Activated naive CD4-positive, alpha-beta T cell treated with Interleukin-2 at 50 U/mL for 16 hours (primary cell): ENCODE results near the gene CSTPP1.

Experiments used
- DNase-seq: peaks from one replicate; pipeline ENCODE4 v3.0.0-alpha.2; 2020

CSTPP1 gene

DNA sequence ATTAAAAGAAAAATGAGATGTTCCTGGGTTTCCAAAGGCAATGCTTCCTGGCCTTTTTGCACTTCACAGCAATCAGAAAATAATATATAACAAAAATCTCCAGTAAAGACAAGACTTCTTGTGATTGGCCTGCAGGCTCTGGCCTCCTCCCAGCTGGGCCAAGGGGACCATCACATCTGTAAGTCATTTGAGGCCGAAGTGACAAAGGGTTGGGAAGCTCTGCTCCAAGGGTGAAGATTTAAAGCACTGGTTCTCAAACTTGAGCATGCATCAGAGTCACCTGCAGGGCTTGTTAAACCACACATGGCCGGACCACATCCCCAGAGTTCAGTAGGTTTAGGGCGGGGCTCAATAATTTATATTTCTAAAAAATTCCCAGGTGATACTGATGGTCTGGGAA lies 208.0 kb downstream of the CSTPP1 start:
- DNase-seq = no peak

DNA sequence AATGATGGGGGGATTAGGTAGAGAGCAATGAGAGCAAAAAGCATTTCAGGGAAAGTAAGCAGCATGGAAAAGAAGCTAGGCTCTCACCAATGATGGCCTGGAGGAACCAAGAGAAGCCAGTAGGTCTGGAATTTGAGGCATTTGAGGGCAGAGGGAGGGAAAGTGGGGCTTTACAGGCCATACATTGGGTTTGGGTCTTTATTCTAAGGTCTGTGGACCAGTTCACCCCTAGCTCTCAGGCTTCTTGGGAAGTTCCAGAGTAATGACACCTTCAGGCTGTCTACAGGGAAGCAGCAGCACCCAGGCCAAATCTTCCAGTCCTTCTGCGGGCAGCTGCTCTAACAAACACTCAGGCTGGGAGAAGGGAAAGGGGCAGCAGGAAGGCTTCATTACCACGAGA lies 210.7 kb downstream of the CSTPP1 start:
- DNase-seq = no peak

DNA sequence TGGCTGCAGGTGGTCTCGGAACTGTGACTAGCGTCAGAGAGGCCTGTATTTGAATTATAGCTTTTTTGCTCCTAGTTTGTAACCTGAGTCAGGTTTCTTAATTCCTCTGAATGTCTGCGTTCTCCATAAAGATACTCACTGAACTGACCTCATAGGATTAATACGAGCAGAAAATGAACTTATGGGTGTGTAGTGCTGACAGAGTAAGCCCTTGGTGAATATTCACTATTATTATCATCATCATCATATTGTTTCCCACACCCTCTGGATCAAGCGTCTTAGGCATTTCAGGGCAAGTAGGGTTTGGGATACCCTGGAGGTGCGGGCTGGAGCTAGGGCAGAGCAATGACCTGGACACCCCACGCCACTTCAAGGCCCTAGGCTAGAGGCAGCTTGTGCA lies 211.1 kb downstream of the CSTPP1 start:
- DNase-seq = no peak

DNA sequence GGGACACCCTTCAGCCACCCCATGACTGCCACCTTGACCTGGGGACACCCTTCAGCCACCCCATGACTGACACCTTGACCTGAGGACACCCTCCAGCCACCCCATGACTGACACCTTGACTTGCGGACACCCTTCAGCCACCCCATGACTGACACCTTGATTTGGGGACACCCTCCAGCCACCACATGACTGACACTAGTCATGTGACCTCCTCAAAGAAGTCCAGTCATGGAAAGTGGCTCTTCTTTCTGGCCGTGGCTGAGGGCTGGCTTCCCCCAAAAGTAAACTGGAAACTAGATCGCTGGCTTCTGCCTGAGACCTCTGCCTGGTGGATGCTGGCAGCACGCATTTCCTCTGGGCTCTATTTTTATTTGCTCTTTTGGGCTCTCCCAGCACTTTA lies 211.7 kb downstream of the CSTPP1 start:
- no peak for DNase-seq

DNA sequence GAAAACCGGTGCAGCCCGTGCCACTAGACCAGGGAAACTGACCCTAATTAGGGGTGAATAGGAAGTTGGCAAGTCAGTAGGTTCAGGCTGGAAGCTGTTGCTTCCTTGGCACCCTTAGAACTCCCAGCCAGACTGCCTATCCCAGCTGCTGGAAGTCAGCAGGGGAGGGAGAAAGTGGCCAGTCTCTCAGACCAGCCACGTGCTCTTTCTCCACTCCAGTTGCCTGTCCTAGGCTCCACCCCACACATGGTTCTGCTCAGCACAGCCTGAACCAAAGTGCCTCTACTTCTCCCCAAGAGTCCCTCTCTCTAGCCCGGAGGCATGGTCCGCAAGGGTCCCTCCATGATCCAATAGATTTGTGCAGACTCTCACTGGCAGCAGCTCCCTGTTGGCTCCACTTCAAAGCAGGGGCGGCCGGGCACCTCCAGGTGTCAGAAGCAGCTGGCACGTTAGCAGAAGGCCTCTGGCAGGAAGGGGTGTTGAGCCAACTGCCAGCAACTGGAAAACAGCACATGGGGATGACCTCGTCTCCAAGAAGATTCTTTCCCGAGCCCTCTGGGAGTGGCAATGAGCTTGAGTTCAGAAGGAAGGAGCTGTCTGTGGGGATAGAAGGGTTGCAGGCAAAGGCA lies 212.5 kb downstream of the CSTPP1 start:
- DNase-seq = no peak

DNA sequence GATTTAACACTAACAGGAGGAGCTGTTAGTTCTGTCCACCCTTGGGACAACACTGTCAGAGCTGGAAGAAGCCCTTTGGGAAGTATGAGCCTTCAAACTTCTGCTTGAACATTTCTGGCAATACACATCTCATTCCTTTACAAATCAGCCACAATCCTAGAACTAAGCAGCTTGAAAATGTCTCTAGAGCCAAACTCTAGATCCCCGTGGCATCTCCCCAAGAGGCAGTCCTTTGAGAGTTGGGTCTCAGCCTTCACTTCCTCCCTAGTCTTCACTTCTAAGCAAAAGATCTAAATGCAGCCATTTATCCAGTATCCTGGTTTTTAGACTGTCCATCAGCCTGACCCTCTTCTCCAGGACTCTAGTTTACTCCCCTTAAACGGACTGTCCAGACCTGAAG lies 213.2 kb downstream of the CSTPP1 start:
- DNase-seq = no peak

DNA sequence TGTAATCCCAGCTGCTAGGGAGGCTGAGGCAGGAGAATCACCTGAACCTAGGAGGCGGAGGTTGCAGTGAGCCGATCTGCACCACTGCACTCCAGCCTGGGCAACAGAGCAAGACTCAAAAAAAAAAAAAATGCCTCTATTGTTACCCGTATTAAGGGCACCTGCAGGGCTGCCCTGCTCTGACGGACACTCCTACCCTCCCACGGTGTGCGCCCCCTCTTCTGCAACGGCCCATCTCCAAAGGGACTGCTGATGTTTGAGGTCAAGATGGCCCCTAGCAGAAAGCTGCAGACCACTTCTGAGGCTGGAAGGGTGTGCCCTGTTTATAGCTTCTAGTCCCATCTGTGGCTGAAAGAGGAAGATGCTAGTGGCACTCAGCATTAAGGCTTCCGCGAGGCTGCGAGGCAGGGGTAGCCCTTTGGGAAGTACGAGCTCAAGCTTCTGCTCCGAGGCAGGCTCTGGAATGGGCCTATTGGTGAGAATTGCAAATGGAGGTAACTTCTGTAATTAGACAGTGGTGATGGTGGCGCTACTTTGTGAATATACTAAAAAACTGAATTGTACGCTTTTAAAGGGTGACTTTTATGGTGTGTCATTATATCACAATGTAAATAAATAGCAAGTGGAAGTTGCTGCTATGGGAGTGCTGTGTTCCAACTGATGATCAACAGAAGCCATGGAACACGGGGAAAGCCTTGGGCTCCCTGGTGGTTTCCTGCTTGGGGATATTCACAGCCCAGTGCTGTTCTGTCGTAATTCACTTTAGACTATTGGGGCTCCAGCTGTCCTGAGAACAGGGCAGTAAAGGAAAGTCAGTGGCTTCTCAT lies 215.8 kb downstream of the CSTPP1 start:
- no peak for DNase-seq

DNA sequence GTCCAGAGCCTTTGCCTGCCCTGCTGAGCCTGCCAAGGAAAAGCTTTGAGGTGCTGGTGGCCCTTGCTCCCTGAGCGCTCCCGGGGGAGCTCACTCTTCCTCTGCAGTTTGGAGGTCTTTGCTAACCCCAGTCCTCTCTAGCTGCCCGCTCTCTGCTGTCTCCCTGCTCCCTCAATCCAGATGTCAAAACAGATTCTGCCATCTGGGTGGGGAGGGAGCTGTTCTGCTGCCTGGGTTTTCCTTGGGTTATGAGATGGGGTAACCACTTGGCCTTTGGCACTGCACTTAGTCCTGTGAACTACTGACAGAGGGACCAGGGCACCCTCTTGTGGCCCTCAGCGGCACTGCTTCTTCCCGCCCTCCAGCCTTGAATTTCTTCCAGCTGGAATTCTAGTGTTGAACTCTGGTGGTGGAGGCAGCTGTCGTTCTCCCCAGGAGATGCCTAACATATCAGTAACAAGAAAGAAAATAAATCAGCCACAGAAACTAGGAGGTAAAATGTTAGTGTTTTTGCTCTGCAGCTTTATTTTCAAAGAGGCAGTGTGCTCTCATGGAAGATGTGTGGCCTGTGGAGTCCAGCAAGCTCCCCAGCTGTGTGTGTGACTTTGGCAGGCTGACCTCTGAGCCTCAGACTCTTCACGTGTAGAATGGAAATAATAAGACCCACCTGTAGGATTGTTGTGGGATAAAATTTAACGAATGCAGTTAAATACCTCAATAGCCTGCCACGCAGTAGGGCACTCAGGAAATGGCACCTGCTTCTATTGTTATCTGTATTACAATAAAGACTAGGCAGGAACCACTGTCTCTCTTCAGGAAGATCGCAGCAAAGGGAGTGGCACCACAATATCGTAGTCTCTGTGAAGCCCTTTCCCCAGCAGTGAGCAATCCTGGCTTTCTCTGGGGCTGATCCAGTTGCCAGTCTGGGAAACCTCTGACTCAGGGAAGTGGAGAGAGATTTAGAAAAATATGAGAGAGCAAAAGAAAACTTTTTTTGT lies 216.7 kb downstream of the CSTPP1 start:
- peak; percentile 58 for DNase-seq

DNA sequence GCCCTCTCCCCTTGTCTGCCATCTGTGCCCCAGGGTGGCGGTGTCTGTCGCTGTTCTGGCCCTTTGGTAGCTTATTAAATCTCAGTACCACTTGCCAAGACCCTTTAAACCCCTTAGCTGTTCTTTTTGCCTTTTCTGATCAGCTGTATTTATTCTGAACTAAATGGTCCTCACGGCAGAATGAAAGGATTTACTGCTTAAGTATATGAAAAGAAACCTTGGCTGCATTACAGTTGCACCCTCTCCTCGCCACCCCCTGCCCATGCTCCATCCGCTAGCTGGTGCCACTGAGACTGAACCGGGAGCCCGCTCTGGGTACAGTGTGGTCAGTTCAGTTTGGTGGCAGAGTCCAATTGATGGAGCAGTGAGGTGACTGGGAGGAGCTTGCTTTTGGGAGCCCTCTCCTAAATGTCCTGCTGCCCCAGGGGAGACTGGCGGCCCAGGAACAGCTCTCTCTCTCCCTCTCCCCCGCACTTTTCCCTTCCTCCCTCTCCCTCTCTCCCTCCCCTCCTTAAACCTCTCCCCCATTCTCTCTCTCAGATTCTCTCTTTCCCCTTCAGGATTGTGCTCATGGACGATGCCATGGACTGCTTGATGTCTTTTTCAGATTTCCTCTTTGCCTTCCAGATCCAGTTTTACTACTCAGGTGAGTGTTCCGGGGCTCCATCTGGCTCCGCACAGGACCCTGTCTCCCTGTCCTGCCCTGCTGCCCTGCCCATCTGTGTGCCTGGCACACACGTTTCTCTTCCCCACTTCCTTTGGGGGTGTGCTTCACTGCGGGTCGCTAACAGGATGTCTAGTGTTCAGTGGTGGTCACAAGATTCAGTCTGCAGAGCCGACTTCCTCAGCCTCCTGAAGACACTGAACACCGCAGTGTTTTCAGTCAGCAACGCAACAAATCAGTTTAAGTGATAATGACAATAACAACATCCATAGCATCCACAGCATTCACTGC lies 218.3 kb downstream of the CSTPP1 start:
- no peak for DNase-seq

DNA sequence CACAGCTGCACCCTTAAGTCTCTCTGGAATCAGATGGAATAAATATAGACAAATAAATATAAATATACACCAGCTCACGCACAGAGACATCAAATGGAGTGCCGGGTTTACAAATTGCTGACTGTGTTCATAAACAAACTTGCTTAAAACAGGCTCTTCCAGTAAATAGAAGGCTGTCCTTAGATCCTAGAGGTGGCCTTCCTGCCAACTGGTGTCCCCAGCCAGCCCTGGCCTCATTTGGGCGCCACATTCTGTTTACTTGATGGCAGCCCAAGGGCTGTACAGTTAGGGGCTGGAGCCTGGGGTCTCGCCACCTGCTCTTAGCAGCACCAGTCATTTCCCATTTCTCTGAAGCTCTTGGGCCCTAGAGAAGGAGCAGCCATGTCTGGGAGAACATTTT lies 219.3 kb downstream of the CSTPP1 start:
- no peak for DNase-seq

DNA sequence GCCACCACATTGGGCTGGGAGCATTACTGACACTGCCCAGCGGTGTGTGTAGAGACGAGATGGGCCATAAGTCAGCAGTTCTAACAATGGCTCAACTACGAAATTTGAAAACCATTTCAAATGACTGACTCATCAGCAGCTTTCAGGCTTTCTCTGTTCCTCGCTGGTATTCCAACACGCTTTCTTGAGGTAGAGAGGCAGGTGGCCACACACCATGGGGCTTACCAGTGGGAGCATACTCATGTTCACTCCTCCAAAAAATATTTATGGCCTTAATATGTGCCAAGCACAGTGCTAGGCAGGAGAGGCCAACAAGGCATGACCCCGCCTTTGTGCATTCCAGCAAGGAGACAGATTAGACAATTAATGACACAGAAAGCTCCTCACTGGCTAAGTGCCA lies 219.8 kb downstream of the CSTPP1 start:
- DNase-seq = no peak

DNA sequence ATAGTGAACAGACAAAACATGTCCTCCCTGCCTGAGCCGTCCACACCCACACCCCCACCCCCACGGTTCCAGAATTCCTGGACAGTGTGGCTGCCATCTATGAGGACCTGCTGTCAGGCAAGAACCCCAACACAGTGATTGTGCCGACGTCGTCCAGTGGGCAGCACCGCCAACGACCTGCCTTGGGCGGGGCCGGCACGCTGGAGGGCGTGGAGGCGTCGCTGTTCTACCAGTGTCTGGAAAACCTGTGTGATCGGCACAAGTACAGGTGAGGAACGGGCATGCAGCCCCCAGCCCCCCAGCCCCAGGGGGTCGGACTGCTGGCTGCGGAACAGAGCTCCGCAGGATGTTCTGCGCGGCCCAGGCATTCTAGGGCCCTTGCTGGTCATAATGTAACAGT lies 220.4 kb downstream of the CSTPP1 start:
- DNase-seq = no peak

DNA sequence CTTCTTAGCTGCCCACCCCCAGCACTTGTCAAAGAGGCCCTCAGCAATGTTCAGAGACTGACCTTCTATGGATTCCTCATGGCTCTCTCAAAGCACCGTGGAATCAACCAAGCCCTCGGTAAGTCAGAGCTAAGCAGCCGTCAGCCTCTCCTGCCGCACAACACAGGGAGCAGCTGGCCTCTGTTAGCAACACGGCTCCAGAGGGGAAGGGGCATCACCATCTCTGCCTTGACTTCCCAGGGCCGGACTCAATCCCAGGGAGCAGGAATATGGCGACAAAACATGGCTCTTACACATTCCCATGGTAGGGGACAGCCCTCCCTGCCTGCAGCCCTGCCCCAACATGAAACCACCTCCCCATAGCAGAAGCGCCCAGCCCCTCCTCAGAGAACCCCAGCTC lies 221.2 kb downstream of the CSTPP1 start:
- no peak for DNase-seq

DNA sequence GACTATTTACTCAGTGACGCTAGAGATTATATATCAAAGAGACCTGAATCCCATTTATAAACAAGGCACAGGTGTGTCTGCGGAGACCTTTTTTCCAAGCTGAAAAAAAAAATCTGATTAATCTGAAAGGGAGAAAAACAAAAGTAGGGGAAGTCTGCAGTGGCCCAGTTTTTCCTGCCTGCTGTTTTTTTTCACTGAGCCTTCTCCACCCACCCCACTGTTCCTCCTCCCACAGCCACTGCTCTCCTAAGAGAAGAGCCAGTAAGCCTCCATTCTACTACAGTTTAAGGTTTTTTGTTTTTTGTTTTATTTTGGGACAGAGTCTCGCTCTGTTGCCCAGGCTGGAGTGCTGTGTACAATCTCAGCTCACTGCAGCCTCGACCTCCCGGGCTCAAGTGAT lies 221.7 kb downstream of the CSTPP1 start:
- no peak for DNase-seq

DNA sequence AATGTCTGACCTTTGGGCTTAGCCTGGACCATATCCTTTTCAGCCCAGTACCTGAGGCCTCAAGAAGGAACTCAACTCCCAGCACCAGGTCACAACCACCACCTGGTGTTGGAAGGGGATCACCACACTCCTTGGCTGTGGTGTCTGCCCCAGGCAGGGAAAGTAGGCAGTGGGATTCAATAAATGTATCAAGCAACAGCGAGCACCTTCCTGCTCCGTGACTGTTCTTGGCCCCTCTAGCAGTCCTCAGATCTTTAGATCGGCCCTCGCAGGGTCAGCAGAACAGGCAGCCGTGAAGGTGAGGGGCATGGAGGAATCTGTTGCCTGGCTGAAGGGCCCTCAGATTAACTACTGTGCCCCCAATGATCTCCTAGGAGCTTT lies 224.2 kb downstream of the CSTPP1 start:
- DNase-seq = no peak

DNA sequence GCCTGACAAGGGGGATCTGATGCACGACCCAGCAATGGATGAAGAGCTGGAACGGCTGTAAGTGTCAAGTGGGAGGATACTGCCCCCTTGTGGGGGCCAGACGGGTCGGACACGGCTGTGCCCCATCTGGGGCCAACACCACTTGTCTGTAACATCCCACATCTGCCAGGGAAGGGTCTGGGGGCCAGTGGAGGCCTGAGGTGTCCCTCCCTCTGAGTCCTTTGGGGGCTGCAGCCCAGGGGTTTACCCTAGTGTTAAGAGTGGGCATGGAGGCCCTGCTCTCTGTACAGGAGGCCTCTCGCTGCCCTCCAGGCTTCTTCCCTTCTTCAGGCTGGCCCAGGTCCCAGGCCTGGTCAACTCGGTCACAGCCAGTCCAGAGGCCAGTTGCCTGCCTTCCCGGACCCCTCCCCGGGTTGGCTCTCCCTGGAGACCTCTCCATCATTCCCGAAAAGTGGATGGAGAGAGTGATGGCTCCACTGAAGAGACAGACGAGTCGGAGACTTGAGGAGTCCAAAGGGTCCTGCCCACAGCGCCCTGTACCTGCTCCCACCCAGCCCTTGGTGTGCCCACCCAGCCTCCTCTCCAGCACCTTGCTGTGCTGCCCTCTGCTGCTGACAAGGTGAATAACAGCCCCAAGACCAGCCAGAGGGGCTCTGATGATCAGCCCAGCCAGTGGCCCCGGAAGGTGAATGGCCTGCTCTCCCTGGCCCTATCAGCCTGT lies 224.7 kb downstream of the CSTPP1 start:
- DNase-seq = peak; percentile 55

DNA sequence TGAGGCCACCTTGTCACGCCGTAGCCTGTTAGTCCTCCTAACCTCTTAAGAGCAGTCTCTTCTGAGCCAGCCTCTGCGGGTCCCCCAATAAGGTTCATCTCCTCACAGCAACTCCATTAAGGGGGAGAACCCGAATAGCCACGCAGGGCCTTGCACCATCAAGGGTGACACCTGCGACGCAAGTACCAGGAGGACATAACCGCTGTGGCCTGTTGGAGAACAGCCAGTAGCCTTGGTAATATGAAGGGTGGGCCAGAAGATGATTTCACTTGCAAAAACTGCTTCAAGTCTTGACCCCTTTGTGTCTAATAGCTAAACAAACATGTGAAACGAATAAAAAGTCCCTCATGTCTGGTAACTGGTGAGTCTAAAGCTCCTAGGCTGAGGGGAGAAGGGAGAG lies 225.3 kb downstream of the CSTPP1 start:
- DNase-seq = no peak

DNA sequence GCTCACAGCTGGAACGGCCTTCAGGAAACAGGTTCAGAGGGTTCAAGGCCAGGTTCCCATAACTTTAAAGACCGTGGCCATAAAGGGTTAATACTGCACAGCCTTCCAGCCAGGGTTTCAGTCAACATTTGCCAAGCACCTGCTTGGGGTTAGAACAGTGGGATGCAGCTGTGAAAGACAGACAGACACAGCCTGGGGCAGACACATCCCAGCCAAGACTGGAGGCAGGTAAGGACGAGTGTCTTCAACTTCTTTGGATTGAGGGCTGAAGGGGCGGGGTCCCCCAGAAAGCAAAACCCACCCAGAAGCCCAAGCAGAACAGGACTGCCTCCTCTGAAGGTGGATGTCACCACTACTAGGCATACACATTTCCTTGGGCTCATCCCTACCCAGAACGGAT lies 225.9 kb downstream of the CSTPP1 start:
- DNase-seq = no peak

DNA sequence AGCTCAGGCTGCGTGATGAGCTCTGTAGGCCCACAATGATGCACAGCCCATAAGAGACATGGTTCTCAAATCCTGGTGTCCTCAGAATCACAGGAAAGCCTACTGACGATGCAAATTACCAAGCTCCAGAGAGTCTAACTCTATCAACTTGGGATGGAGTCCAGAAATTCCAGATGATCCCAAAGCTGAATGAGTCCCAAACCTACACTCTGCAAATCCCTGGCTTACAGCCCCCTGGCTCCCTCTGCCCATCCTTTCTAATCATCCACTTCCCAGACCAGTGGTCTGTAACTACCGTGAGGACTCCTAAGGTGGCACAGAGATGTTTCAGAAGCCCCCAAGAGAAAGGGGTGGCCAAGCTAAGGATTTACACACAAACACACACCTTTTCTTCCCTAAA lies 226.6 kb downstream of the CSTPP1 start:
- no peak for DNase-seq

DNA sequence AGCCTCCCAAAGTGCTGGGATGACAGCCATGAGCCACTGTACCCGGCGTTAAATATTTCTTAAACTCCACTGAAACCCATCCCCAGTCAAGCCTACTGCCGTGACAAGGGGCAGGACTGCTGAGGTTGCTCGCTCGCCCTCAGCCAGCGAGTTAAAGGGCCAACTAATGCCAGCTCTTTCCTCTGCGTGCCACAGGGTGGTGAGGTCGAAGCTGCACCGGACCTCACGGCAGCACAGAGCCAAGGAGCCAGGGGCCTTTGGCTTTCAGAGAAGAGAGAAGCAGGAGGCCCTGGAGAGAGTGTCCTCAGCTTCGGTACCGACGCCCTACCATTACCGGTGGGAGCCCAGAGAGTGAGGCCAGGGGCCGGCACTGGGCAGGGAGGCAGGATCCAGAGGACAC lies 227.3 kb downstream of the CSTPP1 start:
- no peak for DNase-seq

DNA sequence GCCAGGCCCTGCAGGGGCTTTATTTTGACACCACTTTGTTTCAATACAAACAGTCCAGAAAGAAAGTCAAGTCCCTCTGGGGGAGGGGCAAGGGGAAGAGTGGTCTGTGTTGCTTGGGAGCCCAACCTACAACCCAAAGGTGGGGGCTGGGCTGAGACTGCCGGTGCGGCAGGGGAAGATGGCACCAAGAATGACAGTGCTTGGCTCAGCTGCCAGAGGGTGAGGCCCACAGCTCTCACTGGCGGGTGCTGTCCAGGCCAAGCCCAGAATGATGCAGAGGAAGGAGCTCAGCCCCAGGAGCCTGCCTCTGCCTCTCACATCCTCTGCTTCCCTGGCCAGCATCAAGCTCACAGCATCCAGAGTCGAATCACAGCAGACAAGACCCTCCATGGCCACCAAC lies 227.8 kb downstream of the CSTPP1 start:
- DNase-seq = no peak
